HepG2 (cell line): ENCODE results near the gene PPM1H. TPM values are rescaled to one million over a fixed set of nuclear protein-coding genes. Genes with fewer than 3 reads are reported as not detected.

ENCODE experiments used
- AHDC1 ChIP-seq: sonication (generic); formaldehyde crosslinking; IDR thresholded peaks from 2 replicates; pipeline ENCODE4 v1.5.1; 2020; ENCODE audit warnings: mild to moderate bottlenecking, missing genetic modification reagents, borderline replicate concordance
- ASH2L ChIP-seq: fragments of 300-600, 200-600 bp; sonication (generic); IDR thresholded peaks from 2 replicates; pipeline ENCODE4 v1.7.0; 2017; ENCODE audit warnings: low read depth, mild to moderate bottlenecking, moderate library complexity, mixed read lengths, low read length; ENCODE audit not compliant: insufficient read length
- EP300 ChIP-seq, 3 experiments: sonication (generic) in 1 of 3; formaldehyde crosslinking in 1 of 3; IDR thresholded peaks; 2 replicates each; pipeline versions ENCODE4 v1.5.1 to v1.6.1; 2011 to 2020; ENCODE audit warnings: low read depth in 2 of 3, low read length in 2 of 3, borderline replicate concordance in 1 of 3, improper control_type of control experiment in 1 of 3, mild to moderate bottlenecking in 1 of 3, missing genetic modification reagents in 1 of 3, moderate library complexity in 1 of 3
- EZH2 ChIP-seq: conservative IDR thresholded peaks from 2 replicates; pipeline ENCODE4 v1.6.1; 2012; ENCODE audit warnings: mild to moderate bottlenecking, low read depth, low read length, moderate library complexity
- FOXP1 ChIP-seq, 2 experiments: fragments of 450-650 bp in 1 of 2; IDR thresholded peaks; 2 replicates each; pipeline ENCODE4 v1.6.1; 2017 to 2018; ENCODE audit warnings: antibody characterized with exemption in 1 of 2
- HNF4A ChIP-seq: sonication (generic); formaldehyde crosslinking; IDR thresholded peaks from 2 replicates; pipeline ENCODE4 v1.4.0; 2020; ENCODE audit warnings: missing genetic modification reagents
- ISL2 ChIP-seq: sonication (generic); formaldehyde crosslinking; IDR thresholded peaks from 2 replicates; pipeline ENCODE4 v1.5.0; 2020; ENCODE audit warnings: missing genetic modification reagents
- KDM2A ChIP-seq: sonication (generic); formaldehyde crosslinking; IDR thresholded peaks from 2 replicates; pipeline ENCODE4 v1.4.0; 2020; ENCODE audit warnings: low read depth, missing genetic modification reagents, borderline replicate concordance
- LCORL ChIP-seq, 2 experiments: fragments of 450-650 bp in 1 of 2; sonication (generic) in 1 of 2; formaldehyde crosslinking in 1 of 2; IDR thresholded peaks; 2 replicates each; pipeline versions ENCODE4 v1.5.0 to v1.6.1; 2017 to 2020; ENCODE audit warnings: antibody characterized with exemption in 1 of 2, missing genetic modification reagents in 1 of 2
- MAZ ChIP-seq, 2 experiments: sonication (generic) in 1 of 2; formaldehyde crosslinking in 1 of 2; IDR thresholded peaks; 2 replicates each; pipeline versions ENCODE4 v1.5.0 to v1.6.1; 2012 to 2020; ENCODE audit warnings: low read depth in 2 of 2, mild to moderate bottlenecking in 2 of 2, borderline replicate concordance in 1 of 2, improper control_type of control experiment in 1 of 2, low read length in 1 of 2, missing genetic modification reagents in 1 of 2, moderate library complexity in 1 of 2
- NCOR1 ChIP-seq: fragments of 200-600 bp; sonication (generic); IDR thresholded peaks from 2 replicates; pipeline ENCODE4 v1.7.0; 2017; ENCODE audit warnings: antibody characterized with exemption, low read length, borderline replicate concordance
- PHF8 ChIP-seq: sonication (generic); formaldehyde crosslinking; IDR thresholded peaks from 2 replicates; pipeline ENCODE4 v1.5.0; 2020; ENCODE audit warnings: missing genetic modification reagents
- POLR2AphosphoS2 ChIP-seq: IDR thresholded peaks from 2 replicates; pipeline ENCODE4 v1.6.1; 2011; ENCODE audit warnings: low read depth, low read length, improper control_type of control experiment
- SOX13 ChIP-seq, 3 experiments: fragments of 450-650 bp in 1 of 3; sonication (generic) in 1 of 3; formaldehyde crosslinking in 1 of 3; IDR thresholded peaks in 2 of 3; conservative IDR thresholded peaks in 1 of 3; 2 replicates each; pipeline versions ENCODE4 v1.5.0 to v1.6.1; 2016 to 2020; ENCODE audit warnings: antibody characterized with exemption in 1 of 3, mild to moderate bottlenecking in 1 of 3, missing compliant biosample characterization in 1 of 3, missing genetic modification reagents in 1 of 3, moderate library complexity in 1 of 3
- SOX6 ChIP-seq, 2 experiments: fragments of 450-650 bp in 1 of 2; sonication (generic) in 1 of 2; formaldehyde crosslinking in 1 of 2; IDR thresholded peaks; 2 replicates each; pipeline versions ENCODE4 v1.4.0 to v1.6.1; 2017 to 2020; ENCODE audit warnings: antibody characterized with exemption in 1 of 2, mild to moderate bottlenecking in 1 of 2, missing genetic modification reagents in 1 of 2
- TCF7 ChIP-seq: sonication (generic); IDR thresholded peaks from 2 replicates; pipeline ENCODE4 v1.6.1; 2016; ENCODE audit warnings: antibody characterized with exemption, low read depth
- polyA plus RNA-seq, 8 experiments: library from polyadenylated mRNA; depleted of rRNA in 3 of 8; stranded (reverse) in 7 of 8; unstranded in 1 of 8; fragments of >200 nt; fragmentation: Illumina TruSeq in 4 of 8; extraction: Trizol in 4 of 8; gene quantifications; 2 replicates each; pipeline versions ENCODE4 v1.2.1 to v1.2.3, GENCODE V29; 2011 to 2016; ENCODE audit warnings: low read depth in 4 of 8, missing spikeins in 1 of 8, mixed read lengths in 1 of 8; ENCODE audit not compliant: insufficient read depth in 1 of 8
- total RNA-seq, 5 experiments: library from RNA; depleted of rRNA; stranded (reverse); fragments of >200 nt; fragmentation: Illumina TruSeq; extraction: Trizol; gene quantifications; 2 replicates each; pipeline ENCODE4 v1.2.3, GENCODE V29; 2016; ENCODE audit warnings: low read depth in 1 of 5
- TF ChIP-seq, protein P1 (sequence below): sonication (generic); formaldehyde crosslinking; IDR thresholded peaks from 2 replicates; pipeline ENCODE4 v1.5.0; 2020; ENCODE audit warnings: mild to moderate bottlenecking, missing genetic modification reagents
- TF ChIP-seq, protein P2 (sequence below): fragments of 450-650 bp; IDR thresholded peaks from 2 replicates; pipeline ENCODE4 v1.6.1; 2017

PPM1H gene
- total and polyA plus RNA-seq, 2 of the 13 experiments (the other 11 are each of a cell fraction or from before 2014, with no cell fraction given) = 29.1 to 38.1 TPM

DNA sequence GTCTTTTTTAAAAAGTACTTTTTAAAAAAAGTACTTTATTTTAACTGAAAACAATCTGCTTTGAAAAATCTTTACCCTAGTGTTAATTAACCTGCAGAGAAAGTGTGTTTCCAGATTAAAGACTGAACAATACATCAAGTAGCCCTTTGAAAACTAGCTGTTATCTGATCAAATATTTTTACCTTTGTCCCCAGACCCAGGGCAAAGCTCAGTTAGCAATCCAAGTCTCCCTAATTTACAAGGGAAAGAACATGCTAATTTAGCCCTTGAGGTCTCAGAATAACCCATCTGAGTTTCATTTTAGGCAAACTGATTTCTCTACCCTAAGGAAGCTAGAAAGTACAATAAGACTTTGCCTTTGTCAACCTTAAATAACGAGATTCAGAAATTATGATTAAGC lies 91.2 kb downstream of the PPM1H start (continued):
- TF ChIP-seq, protein P1, sequence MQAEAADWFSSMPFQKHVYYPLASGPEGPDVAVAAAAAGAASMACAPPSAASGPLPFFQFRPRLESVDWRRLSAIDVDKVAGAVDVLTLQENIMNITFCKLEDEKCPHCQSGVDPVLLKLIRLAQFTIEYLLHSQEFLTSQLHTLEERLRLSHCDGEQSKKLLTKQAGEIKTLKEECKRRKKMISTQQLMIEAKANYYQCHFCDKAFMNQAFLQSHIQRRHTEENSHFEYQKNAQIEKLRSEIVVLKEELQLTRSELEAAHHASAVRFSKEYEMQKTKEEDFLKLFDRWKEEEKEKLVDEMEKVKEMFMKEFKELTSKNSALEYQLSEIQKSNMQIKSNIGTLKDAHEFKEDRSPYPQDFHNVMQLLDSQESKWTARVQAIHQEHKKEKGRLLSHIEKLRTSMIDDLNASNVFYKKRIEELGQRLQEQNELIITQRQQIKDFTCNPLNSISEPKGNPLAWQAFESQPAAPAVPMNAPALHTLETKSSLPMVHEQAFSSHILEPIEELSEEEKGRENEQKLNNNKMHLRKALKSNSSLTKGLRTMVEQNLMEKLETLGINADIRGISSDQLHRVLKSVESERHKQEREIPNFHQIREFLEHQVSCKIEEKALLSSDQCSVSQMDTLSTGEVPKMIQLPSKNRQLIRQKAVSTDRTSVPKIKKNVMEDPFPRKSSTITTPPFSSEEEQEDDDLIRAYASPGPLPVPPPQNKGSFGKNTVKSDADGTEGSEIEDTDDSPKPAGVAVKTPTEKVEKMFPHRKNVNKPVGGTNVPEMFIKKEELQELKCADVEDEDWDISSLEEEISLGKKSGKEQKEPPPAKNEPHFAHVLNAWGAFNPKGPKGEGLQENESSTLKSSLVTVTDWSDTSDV (CRISPR knock-in tag) = no peak
- TF ChIP-seq, protein P2, sequence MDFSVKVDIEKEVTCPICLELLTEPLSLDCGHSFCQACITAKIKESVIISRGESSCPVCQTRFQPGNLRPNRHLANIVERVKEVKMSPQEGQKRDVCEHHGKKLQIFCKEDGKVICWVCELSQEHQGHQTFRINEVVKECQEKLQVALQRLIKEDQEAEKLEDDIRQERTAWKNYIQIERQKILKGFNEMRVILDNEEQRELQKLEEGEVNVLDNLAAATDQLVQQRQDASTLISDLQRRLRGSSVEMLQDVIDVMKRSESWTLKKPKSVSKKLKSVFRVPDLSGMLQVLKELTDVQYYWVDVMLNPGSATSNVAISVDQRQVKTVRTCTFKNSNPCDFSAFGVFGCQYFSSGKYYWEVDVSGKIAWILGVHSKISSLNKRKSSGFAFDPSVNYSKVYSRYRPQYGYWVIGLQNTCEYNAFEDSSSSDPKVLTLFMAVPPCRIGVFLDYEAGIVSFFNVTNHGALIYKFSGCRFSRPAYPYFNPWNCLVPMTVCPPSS = no peak
- TF ChIP-seq SOX6 (IDR thresholded peaks at IDR 0.05) = no peak
- peak; percentile 79 for TF ChIP-seq SOX6 (CRISPR knock-in tag; IDR thresholded peaks at IDR 0.05)
- no peak for TF ChIP-seq SOX13 (IDR thresholded peaks at IDR 0.05)
- peak in 1 of 2 experiments; percentile 80; a peak in 2 of 4 replicates for TF ChIP-seq SOX13 (CRISPR knock-in tag; conservative IDR thresholded peaks at IDR 0.05 in 1 of 2, IDR thresholded peaks at IDR 0.05 in 1 of 2)
- no peak for TF ChIP-seq POLR2AphosphoS2
- no peak for TF ChIP-seq KDM2A
- TF ChIP-seq EP300 (IDR thresholded peaks at IDR 0.05; ENCODE audit: low read depth in 2 of 2, low read length in 2 of 2) = 0 out of 4 replicates have a peak, but pooled peaks of 1 of the 2 experiments have one; percentile 18
- TF ChIP-seq EP300 (CRISPR knock-in tag; IDR thresholded peaks at IDR 0.05; ENCODE audit: borderline replicate concordance) = no peak
- TF ChIP-seq TCF7 = peak; percentile 40; the same call in 1 of the 2 replicates
- no peak for TF ChIP-seq FOXP1 (IDR thresholded peaks at IDR 0.05)
- TF ChIP-seq FOXP1 (CRISPR knock-in tag; IDR thresholded peaks at IDR 0.05) = peak; percentile 16; the same call in 1 of the 2 replicates
- no peak for TF ChIP-seq EZH2
- no peak for TF ChIP-seq PHF8 (CRISPR knock-in tag)
- TF ChIP-seq ISL2 (CRISPR knock-in tag) = 0 out of 2 replicates have a peak, but pooled peaks have one; percentile 18
- TF ChIP-seq LCORL (IDR thresholded peaks at IDR 0.05) = no peak
- TF ChIP-seq LCORL (CRISPR knock-in tag; IDR thresholded peaks at IDR 0.05) = 0 out of 2 replicates have a peak, but pooled peaks have one; percentile 41
- 0 out of 2 replicates have a peak, but pooled peaks have one; percentile 37 for TF ChIP-seq NCOR1
- TF ChIP-seq ASH2L = peak; percentile 15
- peak; percentile 67 for TF ChIP-seq HNF4A (CRISPR knock-in tag)
- peak; percentile 20; the same call in 1 of the 2 replicates for TF ChIP-seq AHDC1 (CRISPR knock-in tag)
- no peak for TF ChIP-seq MAZ (IDR thresholded peaks at IDR 0.05; ENCODE audit: borderline replicate concordance, low read depth, low read length)
- TF ChIP-seq MAZ (CRISPR knock-in tag; IDR thresholded peaks at IDR 0.05; ENCODE audit: low read depth) = no peak
